ENCODE results near the gene ENOPH1.

ENOPH1 gene

DNA sequence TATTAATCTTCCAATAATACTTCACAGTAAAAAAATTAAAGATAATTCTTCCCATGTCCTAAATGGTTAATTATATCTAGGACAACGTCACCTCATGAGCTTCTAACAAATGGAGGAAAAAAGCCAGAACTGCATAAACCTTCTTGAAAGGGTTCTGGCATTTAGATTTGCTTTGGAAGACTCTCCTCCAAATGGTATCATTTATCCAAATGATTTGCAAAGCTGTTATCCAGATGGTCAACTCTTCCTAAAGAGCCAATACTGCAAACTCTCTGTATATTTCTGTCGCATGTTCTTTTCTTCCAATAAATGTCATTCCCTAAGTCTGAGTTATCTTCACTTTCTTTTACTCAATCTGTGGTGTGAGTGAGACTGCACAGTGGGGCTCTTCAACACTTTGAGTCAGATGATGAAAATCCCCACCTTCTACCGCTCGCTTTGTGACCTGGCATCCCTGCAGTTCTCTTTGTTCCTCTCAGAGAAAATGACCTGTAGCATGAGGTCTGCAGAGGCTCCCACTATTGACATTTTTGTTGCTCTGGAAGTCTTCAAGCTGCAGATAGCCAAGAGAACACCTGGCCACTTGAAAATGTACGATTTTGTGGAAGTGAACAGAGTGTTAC lies 78.5 kb downstream of the ENOPH1 start:
- no peak for DNase-seq (ENCODE audit: low read depth in 2 of 2)

DNA sequence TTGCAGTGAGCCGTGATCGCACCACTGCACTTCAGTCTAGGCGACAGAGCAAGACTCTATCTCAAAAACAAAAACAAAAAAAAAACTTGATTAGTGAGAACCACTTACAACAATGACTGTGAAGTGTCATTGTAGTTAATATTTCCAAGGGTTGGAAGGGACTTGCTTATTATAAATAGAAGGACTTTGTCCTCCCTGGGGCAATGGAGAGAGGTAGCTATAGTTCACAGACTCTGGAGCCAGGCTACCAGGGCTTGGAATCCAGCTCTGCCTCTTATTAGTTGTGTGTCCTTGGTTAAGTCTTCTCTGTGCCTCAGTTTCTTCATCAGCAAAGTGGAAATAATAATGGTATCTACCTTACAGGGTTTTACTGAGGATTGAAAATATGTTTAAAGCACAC lies 79.8 kb downstream of the ENOPH1 start:
- DNase-seq (ENCODE audit: low read depth in 2 of 2), result no peak
